HG03520 (cell line): Measurements from ENCODE around the gene HOXA10.

Source experiments
- ATAC-seq: cut with Tn5 transposase; IDR thresholded peaks from one replicate; pipeline ENCODE4 v1.9.1; 2021; ENCODE audit warnings: mild to moderate bottlenecking, moderate library complexity; ENCODE audit not compliant: unreplicated experiment

HOXA10 gene

GRCh38 chr7:27146491-27147198 lies 27.5 kb downstream of the HOXA10 start:
- no peak for ATAC-seq

DNA sequence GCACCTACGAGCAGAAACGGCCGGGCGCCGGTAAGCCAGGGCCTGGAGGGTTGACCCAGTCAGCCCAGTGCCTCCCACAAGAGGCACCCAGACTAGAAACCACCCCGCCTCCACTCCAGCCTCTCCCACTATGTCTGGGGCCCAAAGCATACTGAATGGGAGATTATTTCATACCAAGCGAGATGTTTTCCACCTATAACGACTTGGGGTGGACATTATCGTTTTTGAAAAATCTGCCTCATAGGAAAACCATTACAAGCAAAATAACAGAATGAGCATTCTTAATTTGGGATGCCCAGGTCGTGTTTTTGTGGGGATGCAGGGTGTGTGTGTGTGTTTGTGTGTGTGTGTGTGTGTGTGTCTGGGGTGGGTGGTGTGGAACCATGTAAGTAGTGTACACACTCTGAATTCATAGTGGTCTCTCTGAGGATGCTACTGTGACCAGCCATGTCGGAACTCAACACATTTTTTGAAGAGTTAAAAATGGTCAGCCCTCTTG lies 28.2 kb downstream of the HOXA10 start:
- ATAC-seq, result no peak

DNA sequence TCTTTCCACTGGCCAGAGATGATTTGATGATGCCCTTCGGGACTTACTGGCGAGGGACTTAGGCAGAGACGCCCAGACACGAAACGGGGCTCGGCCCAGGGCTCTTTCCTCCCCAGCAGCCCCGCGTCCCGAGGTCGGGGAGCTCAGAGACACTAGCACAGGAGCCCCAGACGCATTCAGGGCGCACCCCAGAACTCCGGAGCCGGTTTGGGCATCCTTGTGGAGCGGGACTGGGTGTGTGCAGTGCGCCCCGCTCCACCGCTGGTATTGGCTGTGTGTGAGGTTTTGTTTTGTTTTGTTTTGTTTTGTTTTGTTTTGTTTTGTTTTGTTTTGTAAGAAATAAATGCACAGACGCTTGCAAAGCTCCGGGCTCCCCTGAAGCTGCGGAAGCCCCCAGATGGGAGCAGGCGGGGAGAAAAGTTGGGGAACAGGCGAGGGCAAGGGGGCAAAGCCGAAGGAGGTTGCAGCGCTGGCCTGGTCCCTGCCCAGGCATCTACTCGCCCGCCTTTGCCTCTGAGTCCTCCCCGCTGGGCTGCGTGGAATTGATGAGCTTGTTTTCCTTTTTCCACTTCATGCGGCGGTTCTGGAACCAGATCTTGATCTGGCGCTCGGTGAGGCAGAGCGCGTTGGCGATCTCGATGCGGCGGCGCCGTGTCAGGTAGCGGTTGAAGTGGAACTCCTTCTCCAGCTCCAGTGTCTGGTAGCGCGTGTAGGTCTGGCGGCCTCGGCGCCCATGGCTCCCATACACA lies 28.8 kb downstream of the HOXA10 start:
- no peak for ATAC-seq

- ATAC-seq, result no peak
These were observed 29.3 kb downstream of the HOXA10 start for GRCh38 chr7:27144781-27145164.

- no peak for ATAC-seq
These were observed 30.0 kb downstream of the HOXA10 start for GRCh38 chr7:27143950-27144780.

- no peak for ATAC-seq
These were observed 30.8 kb downstream of the HOXA10 start, which contains the start of gene HOXA5 for GRCh38 chr7:27143023-27143949. Gene HOXA5, minus strand, starts transcription at chr7:27143681. Its CDS starts 74 bp downstream, at chr7:27143607.

DNA sequence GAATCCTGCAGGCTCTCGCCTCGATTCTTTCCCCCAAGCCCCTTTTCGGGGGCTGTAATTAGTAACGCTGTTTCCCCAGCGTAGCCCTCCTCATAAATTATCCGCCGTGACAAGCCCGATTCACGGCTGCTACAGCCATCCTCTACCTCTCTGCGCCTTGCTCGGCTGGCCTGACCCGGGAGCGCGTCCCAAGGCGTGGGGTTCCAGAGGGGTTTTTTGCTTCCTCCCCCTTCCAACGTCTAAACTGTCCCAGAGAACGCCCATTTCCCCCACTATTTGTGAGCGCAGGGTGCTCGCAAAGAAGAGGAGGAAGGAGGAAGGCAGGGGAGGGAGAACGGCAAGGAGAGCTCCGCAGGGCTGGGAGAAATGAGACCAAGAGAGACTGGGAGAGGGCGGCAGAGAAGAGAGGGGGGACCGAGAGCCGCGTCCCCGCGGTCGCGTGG lies 31.5 kb downstream of the HOXA10 start:
- no peak for ATAC-seq

GRCh38 chr7:27141923-27142579 lies 32.1 kb downstream of the HOXA10 start:
- ATAC-seq, result no peak

DNA sequence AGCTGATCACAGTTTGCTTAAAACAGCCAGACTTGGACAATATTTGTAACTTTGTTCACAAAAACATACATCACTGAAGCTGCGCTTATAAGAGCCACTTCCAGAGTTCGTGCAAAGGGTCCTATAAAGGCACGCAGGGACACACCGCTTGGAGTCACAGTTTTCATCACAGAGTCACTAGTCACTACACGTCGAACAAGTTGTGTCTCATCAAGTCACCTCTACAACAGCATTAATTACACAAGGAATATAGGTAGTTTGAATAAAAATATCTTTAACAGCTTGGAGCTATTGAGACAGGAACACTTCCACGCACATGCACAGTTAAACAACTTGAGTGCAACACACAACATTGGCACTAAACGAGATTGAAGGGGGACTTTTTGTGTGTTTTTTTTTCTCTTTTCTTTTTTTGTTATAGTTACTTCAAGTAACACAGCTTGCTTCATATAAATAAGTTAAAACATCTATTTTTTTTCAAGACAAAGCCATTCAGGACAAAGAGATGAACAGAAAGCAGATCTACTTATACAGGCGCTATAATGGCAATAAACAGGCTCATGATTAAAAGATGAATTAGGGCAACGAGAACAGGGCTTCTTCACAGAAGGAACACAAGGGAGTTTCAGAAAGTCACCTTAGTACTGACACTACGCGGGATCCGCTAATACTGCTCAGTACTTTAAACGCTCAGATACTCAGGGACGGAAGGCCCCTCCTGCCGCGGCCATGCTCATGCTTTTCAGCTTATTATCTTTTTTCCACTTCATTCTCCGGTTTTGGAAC lies 32.8 kb downstream of the HOXA10 start:
- ATAC-seq, result no peak

DNA sequence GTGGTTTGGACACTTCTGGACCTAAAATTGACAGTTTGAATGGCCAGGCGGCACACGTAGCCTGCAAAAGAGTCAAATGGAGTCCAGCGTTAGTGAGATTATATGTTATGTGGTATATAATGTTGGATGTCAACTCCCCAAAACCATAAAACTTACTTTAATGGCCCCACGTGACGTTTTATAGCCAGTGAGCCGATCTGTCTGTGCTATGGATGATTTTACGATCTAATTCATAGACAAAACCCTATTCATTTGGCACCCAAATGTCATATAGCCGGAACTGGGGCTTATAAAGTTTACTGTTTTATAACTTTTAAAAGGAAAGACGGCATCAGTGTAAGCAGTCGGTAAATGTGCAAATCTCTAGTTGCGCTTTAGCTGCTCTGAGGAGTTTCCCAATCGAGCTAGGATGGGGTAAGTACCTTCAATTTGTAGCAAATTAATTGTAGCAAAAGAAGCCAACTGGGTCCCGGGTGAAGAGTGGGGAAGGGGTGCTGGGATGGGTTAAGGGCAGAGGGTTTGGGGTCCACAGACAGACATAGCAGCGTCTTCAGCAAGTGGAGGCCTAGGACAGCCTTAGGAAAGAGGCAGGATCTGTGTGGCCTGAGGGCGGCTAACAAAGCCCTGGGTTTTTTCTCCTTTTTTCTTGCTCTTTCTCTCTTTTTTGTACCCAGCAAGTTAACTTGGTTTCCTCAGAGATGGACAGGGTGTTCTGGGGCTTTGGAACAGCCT lies 33.8 kb downstream of the HOXA10 start:
- ATAC-seq, result no peak

DNA sequence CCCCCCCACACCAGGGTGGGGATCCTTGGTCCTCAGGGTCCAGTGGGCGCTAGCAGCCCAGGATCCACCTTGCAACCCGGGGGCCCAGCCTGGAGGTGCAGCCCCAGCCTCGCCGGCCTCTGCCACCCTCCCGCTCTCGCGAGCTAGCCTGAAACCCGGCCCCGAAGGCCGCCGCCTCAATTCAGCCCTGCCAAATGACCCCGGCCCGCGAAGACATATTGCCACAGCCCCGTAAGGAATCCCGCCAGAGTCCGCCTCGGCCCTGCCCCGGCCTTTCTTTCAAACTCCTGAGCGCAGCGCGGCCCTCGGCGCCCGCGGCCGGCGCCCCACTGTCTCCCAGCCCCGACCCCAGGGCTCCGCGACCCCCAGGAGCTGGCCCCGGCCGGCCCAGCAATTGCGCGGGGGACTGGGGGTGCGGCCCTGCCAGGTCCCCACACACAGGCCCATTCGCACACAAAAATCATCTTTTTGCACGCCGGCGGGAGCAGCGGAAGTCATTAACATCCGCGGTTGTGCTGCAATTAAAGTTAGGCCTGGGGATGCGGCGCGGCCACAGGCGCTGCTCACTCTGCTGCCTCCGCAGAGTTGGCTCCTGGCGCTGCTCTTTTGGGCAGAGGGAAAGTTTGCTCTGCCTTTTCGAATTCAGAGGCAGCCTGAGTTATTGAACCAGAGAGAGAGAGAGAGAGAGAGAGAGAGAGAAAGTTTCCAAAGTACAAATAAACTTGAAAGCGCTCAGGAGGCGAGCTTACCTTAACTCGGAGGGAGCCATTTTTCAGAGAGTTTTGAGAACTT lies 34.6 kb downstream of the HOXA10 start:
- no peak for ATAC-seq

GRCh38 chr7:27138985-27139333 lies 35.2 kb downstream of the HOXA10 start:
- no peak for ATAC-seq

- no peak for ATAC-seq
These were observed 35.6 kb downstream of the HOXA10 start for GRCh38 chr7:27138472-27138871.

DNA sequence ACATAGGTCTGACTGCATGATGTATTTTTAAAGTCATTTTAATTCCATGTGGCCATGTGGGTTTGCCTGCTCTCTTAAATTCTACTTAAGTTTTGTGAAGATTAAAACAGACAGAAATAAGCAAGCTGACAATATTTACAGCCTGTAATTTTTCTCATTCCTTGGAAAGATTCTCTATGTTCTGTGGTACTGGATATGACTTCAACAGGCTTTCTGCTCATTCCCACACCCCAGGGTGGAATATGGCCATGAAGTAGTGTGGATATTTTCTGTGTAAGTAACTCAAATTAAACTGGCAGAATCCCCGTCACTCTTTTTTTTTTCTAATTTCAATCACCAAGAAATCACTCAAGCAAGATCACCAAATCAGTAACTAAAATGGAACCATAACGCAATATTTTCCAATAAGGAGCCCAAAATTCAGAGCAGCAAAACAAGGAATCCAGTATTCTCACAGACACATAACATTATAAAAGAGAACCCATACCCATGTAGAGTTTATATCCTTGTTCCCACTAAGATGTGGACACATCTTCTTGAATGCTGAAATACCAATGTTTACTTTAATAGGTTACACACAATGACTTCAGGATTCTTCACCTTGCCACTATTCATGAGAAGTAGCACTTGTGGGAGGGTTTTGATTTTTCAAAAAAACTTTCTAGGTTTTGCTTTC lies 36.3 kb downstream of the HOXA10 start:
- ATAC-seq, result no peak

DNA sequence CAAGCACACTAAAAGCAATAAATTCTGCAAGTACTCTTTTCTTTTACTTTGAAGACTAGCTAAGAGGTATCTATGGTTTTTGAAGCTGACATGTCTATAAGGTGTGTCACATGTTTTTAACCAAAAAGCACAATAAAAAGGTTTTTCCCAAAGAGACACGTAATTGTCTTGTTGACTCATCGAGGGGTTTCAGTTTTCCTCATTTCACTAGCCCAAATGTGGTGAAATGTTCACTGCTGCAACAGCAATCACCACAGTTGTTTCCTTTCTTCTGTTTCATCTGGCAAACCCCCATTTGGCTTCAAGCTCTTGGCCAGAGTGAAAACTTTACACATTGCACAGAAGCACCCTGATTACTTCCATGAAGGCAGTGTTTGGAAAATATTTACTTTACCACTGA lies 39.7 kb downstream of the HOXA10 start:
- ATAC-seq, result no peak

GRCh38 chr7:27133409-27134231 lies 40.5 kb downstream of the HOXA10 start:
- no peak for ATAC-seq
